Fibroblast of pulmonary artery (primary cell): ENCODE results near the gene NUDCD3.
"Not testable (repeated sequence)": the region's sequence is repeated elsewhere in the genome, so short reads cannot be mapped to it uniquely, and the experiment has no call there.

ENCODE experiments used
- DNase-seq: peaks from one replicate; pipeline ENCODE4 v3.0.0-alpha.2; 2010; ENCODE audit warnings: low read depth
- H3K4me3 ChIP-seq: replicated peaks from 2 replicates; pipeline ENCODE4 v1.5.1; 2011; ENCODE audit warnings: low read depth, mild to moderate bottlenecking, control low read depth, low read length, moderate library complexity
- TF ChIP-seq, protein P1 (sequence below): IDR thresholded peaks from 2 replicates; pipeline ENCODE4 v1.5.1; 2011; ENCODE audit warnings: mild to moderate bottlenecking, control low read depth, low read length, inconsistent platforms; ENCODE audit errors: missing control alignments

The NUDCD3 gene

GRCh38 chr7:44515590-44516268, 25.3 kb upstream of the NUDCD3 start:
- H3K4me3 ChIP-seq: no peak overlapping the region
- no peak for DNase-seq
- TF ChIP-seq, protein P1, sequence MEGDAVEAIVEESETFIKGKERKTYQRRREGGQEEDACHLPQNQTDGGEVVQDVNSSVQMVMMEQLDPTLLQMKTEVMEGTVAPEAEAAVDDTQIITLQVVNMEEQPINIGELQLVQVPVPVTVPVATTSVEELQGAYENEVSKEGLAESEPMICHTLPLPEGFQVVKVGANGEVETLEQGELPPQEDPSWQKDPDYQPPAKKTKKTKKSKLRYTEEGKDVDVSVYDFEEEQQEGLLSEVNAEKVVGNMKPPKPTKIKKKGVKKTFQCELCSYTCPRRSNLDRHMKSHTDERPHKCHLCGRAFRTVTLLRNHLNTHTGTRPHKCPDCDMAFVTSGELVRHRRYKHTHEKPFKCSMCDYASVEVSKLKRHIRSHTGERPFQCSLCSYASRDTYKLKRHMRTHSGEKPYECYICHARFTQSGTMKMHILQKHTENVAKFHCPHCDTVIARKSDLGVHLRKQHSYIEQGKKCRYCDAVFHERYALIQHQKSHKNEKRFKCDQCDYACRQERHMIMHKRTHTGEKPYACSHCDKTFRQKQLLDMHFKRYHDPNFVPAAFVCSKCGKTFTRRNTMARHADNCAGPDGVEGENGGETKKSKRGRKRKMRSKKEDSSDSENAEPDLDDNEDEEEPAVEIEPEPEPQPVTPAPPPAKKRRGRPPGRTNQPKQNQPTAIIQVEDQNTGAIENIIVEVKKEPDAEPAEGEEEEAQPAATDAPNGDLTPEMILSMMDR: no peak

DNA sequence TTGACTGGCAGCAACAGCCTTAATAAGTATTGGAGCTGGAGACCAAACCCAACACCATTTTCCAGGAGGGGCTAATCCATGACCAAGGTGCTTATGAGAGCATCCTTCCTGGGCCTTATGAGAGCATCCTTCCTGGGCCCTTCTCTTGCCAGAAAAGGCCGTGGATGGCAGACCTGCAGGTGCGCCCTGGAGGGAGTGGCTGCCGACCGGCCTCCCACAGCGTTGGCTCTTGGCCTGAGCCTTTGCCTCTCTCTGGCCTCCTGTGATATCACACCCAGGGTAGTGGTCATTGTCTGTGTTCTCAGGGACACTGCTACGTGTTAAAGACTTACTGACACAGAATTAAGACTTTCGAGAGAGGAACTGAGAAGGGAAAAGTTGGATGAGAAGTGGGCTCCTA, 22.3 kb upstream of the NUDCD3 start:
- DNase-seq: no peak
- TF ChIP-seq, protein P1: no peak

GRCh38 chr7:44511863-44512468, 21.5 kb upstream of the NUDCD3 start:
- DNase-seq: no peak
- TF ChIP-seq, protein P1: no peak
- H3K4me3 ChIP-seq: no peak overlapping the region

More for the DNA sequence above, 22.3 kb upstream of the NUDCD3 start:
- H3K4me3 ChIP-seq: no peak overlapping the region

- TF ChIP-seq, protein P1: no peak
- no peak for DNase-seq
Observed at GRCh38 chr7:44511236-44511635, 20.8 kb upstream of the NUDCD3 start.

GRCh38 chr7:44508328-44509030, 18.0 kb upstream of the NUDCD3 start:
- H3K4me3 ChIP-seq: no peak overlapping the region
- TF ChIP-seq, protein P1: no peak
- DNase-seq: no peak

More at GRCh38 chr7:44511236-44511635, 20.8 kb upstream of the NUDCD3 start:
- no peak overlapping the region for H3K4me3 ChIP-seq

DNA sequence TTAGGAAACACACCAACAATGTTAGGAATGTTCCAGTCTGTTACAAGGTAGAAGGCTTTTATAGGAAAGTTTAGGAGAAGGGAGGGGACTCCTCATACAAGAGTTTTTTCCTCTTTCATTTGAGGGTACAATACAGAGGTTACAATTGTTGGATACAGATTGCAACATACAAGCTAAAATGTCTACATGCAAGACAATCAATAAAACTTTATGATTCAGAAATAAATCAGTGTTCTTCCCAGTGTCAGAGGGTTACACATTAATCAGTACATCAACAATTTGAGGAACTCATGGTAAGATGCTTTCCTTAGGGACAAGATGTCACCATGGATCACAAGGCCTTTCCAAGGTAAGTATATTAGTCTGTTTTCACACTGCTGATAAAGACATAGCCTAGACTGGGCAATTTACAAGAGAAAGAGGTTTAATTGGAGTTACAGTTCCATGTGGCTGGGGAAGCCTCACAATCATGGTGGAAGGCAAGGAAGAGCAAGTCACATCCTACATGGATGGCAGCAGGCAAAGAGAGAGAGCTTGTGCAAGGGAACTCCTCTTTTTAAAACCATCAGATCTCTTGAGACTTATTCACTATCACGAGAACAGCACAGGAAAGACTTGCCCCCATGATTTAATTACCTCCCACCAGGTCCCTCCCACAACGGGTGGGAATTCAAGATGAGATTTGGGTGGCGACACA, 16.3 kb upstream of the NUDCD3 start:
- not testable (repeated sequence) for DNase-seq, H3K4me3 ChIP-seq

DNA sequence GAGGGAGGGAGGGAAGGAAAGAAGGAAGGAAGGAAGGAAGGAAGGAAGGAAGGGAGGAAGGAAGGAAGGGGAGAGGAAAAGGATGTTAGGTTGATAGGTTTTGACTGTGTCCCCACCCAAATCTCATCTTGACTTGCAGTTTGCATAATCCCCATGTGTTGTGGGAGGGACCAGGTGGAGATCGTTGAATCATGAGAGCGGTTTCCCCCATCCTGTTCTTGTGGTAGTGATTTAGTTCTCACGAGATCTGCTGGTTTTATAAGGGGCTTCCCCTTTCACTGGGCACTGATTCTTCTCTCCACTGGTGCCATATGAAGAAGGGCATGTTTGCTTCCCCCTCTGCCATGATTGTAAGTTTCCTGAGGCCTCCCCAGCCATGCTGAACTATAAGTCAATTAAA, 15.1 kb upstream of the NUDCD3 start:
- TF ChIP-seq, protein P1: no peak
- DNase-seq: no peak
- no peak overlapping the region for H3K4me3 ChIP-seq
